K562 (cell line): Measurements from ENCODE around the gene COL6A2. TPM values are rescaled to one million over a fixed set of nuclear protein-coding genes. Genes with fewer than 3 reads are reported as not detected.

Source experiments
- ATF3 ChIP-seq, 2 experiments: fragments of 450-650 bp in 1 of 2; sonication (generic) in 1 of 2; formaldehyde crosslinking in 1 of 2; IDR thresholded peaks in 1 of 2; conservative IDR thresholded peaks in 1 of 2; 2 replicates each; pipeline versions ENCODE4 v1.6.1 to v1.8.1; 2016 to 2023; ENCODE audit warnings: mild to moderate bottlenecking in 2 of 2, moderate library complexity in 2 of 2, inconsistent platforms in 1 of 2, missing genetic modification reagents in 1 of 2
- CTBP1 ChIP-seq: fragments of 450-650 bp; IDR thresholded peaks from 2 replicates; pipeline ENCODE4 v1.6.1; 2016; ENCODE audit warnings: borderline replicate concordance
- FOSL1 ChIP-seq: fragments of 200-800 bp; sonication (Bioruptor generic); conservative IDR thresholded peaks from 2 replicates; pipeline ENCODE4 v1.6.1; 2016; ENCODE audit warnings: missing genetic modification characterization, missing compliant biosample characterization
- HDAC1 ChIP-seq, 2 experiments: fragments of 450-650 bp; IDR thresholded peaks; 2 replicates each; pipeline ENCODE4 v1.6.1; 2016 to 2017; ENCODE audit warnings: inconsistent platforms in 1 of 2, mild to moderate bottlenecking in 1 of 2, moderate library complexity in 1 of 2
- ILK ChIP-seq: fragments of 450-650 bp; IDR thresholded peaks from 2 replicates; pipeline ENCODE4 v1.6.1; 2016; ENCODE audit warnings: missing genetic modification characterization, low read depth, mild to moderate bottlenecking, missing compliant biosample characterization, moderate library complexity, borderline replicate concordance
- JUND ChIP-seq, 2 experiments: IDR thresholded peaks; 2 replicates in 1 of 2; 3 replicates in 1 of 2; pipeline ENCODE4 v1.6.1; 2011; ENCODE audit warnings: borderline replicate concordance in 2 of 2, low read depth in 2 of 2, low read length in 2 of 2, improper control_type of control experiment in 1 of 2, missing biosample characterization in 1 of 2, missing genetic modification characterization in 1 of 2, missing genetic modification reagents in 1 of 2
- MCM7 ChIP-seq, 2 experiments: fragments of 450-650 bp; IDR thresholded peaks; 2 replicates each; pipeline ENCODE4 v1.6.1; 2016 to 2018
- MTA1 ChIP-seq: fragments of 450-650 bp; IDR thresholded peaks from 2 replicates; pipeline ENCODE4 v1.6.1; 2017; ENCODE audit warnings: borderline replicate concordance
- PHF21A ChIP-seq: fragments of 450-650 bp; IDR thresholded peaks from 2 replicates; pipeline ENCODE4 v1.6.1; 2017; ENCODE audit warnings: low read depth, borderline replicate concordance
- PRMT5 ChIP-seq: sonication (generic); formaldehyde crosslinking; IDR thresholded peaks from 2 replicates; pipeline ENCODE4 v1.5.0; 2020; ENCODE audit warnings: missing genetic modification reagents
- RBM14 ChIP-seq: fragments of 200-400 bp; formaldehyde crosslinking; IDR thresholded peaks from 2 replicates; pipeline ENCODE4 v1.6.1; 2018; ENCODE audit warnings: low read depth, mild to moderate bottlenecking, low read length, moderate library complexity, borderline replicate concordance; ENCODE audit not compliant: insufficient read depth
- TRIM24 ChIP-seq, 2 experiments: fragments of 450-650 bp; IDR thresholded peaks; 2 replicates each; pipeline ENCODE4 v1.6.1; 2016
- ZNF24 ChIP-seq: fragments of 450-650 bp; IDR thresholded peaks from 2 replicates; pipeline ENCODE4 v1.6.1; 2016
- polyA plus RNA-seq, 8 experiments: library from polyadenylated mRNA; depleted of rRNA in 4 of 8; stranded (reverse) in 5 of 8; unstranded in 3 of 8; fragments of >200 nt; fragmentation: Nextera tagmentation in 2 of 8; fragmentation: Illumina TruSeq in 1 of 8; extraction: Ambion mirVana in 2 of 8; extraction: Trizol in 1 of 8; gene quantifications; 2 replicates each; pipeline versions ENCODE4 v1.2.1 to v1.2.3, GENCODE V29; 2011 to 2014; ENCODE audit warnings: inconsistent platforms in 1 of 8, missing spikeins in 1 of 8
- total RNA-seq, 7 experiments: library from RNA; depleted of rRNA in 6 of 7; stranded (reverse); fragments of >200 nt in 6 of 7; fragmentation: Illumina TruSeq in 2 of 7; extraction: Trizol in 2 of 7; gene quantifications; 2 replicates each; pipeline versions ENCODE4 v1.2.1 to v1.2.3, GENCODE V29; 2011 to 2021; ENCODE audit warnings: low replicate concordance in 1 of 7

The COL6A2 gene
- total and polyA plus RNA-seq, 9 of the 15 experiments (the other 6 are each of a cell fraction or from before 2014, with no cell fraction given), result 0.07 to 1.1 (median 0.24) TPM; not detected in 3

- peak; percentile 69 for TF ChIP-seq FOSL1 (tag)
- no peak for TF ChIP-seq HDAC1 (IDR thresholded peaks at IDR 0.05)
- TF ChIP-seq TRIM24 (IDR thresholded peaks at IDR 0.05), result peak in 1 of 2 experiments; percentile 17; a peak in 1 of 4 replicates
- no peak for TF ChIP-seq PRMT5 (CRISPR knock-in tag)
- TF ChIP-seq MTA1, result no peak
- no peak for TF ChIP-seq ILK
- 0 out of 2 replicates have a peak, but pooled peaks have one; percentile 15 for TF ChIP-seq CTBP1
- TF ChIP-seq ZNF24, result no peak
- TF ChIP-seq RBM14, result no peak
- TF ChIP-seq MCM7 (IDR thresholded peaks at IDR 0.05), result no peak
- TF ChIP-seq PHF21A, result no peak
- peak; percentile 73; the same call in 1 of the 2 replicates for TF ChIP-seq ATF3 (IDR thresholded peaks at IDR 0.05)
- TF ChIP-seq ATF3 (CRISPR knock-in tag; conservative IDR thresholded peaks at IDR 0.05), result no peak
- TF ChIP-seq JUND (IDR thresholded peaks at IDR 0.05; ENCODE audit: borderline replicate concordance, low read depth, low read length), result 0 out of 2 replicates have a peak, but pooled peaks have one; percentile 55
- TF ChIP-seq JUND (tag; IDR thresholded peaks at IDR 0.05; ENCODE audit: borderline replicate concordance, low read depth, low read length), result no peak; the same call in 2 of the 3 replicates
Observed at GRCh38 chr21:46100426-46100825, 2.5 kb downstream of the COL6A2 start (continued).
